GM13976 (cell line): Measurements from ENCODE around the gene VRK1.

Source experiments
- DNase-seq: peaks from one replicate; pipeline ENCODE4 v3.0.0; 2012; ENCODE audit warnings: low spot score
- in situ Hi-C: fragments of 300-500 bp; cut with MboI; formaldehyde crosslinking; loops from one replicate; pipeline ENCODE4 v1.12.0; 2022; ENCODE audit warnings: low sequenced_read_pairs, mixed read lengths, inconsistent platforms; ENCODE audit not compliant: unreplicated experiment
- TF ChIP-seq, protein P1 (sequence below): IDR thresholded peaks from 2 replicates; pipeline ENCODE4 v1.5.1; 2012; ENCODE audit warnings: borderline replicate concordance, mild to moderate bottlenecking; ENCODE audit not compliant: insufficient read depth; ENCODE audit errors: extremely low read depth, missing control alignments, control extremely low read depth

Gene VRK1

DNA sequence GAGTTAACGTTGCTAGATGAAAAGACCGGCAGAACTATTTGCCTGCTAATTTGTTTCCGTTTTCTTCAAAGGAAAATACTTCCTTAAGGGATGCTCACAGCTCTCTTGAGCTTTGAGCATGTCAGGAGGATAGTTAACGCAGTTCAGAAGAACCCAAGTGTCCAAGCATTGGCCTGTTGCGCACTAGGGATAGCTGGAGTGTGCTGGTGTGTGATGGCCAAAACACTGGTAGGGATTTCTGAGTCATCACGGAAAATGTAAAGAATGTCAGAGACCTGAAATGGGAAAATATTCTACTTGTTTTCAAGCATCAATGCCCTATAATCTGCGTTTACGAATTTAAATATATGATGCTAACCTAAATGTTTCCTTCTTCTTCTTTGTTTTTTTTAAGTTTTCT is 97.8 kb downstream of the VRK1 start:
- in situ Hi-C loops = no loop called here
- TF ChIP-seq, protein P1, sequence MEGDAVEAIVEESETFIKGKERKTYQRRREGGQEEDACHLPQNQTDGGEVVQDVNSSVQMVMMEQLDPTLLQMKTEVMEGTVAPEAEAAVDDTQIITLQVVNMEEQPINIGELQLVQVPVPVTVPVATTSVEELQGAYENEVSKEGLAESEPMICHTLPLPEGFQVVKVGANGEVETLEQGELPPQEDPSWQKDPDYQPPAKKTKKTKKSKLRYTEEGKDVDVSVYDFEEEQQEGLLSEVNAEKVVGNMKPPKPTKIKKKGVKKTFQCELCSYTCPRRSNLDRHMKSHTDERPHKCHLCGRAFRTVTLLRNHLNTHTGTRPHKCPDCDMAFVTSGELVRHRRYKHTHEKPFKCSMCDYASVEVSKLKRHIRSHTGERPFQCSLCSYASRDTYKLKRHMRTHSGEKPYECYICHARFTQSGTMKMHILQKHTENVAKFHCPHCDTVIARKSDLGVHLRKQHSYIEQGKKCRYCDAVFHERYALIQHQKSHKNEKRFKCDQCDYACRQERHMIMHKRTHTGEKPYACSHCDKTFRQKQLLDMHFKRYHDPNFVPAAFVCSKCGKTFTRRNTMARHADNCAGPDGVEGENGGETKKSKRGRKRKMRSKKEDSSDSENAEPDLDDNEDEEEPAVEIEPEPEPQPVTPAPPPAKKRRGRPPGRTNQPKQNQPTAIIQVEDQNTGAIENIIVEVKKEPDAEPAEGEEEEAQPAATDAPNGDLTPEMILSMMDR = no peak
- DNase-seq = no peak

DNA sequence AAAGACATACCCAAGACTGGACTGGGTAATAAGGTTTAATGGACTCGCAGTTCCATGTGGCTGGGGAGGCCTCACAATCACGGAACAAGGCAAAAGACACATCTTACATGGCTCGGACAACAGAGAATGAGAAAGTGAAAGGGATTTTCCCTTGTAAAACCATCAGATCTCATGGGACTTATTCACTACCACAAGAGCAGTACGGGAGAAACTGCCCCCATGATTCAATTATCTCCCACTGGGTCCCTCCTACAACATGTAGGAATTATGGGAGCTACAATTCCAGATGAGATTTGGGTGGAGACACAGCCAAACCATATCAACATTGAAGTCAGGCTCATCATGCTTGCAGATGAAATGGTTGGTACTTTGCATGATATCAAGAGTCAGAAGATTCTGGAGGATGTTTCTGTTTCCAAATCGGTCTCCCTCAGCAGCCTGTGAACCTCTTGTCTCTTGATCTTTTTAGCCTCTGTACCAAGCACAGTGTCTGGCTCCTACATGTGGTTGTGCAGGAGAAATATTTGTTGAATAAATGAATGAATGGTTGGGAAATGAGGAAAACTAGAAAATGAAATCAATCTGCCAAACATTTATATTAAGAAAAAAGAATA is 98.6 kb downstream of the VRK1 start:
- in situ Hi-C loops = no loop called here
- peak; percentile 41 for DNase-seq
- TF ChIP-seq, protein P1 = no peak

DNA sequence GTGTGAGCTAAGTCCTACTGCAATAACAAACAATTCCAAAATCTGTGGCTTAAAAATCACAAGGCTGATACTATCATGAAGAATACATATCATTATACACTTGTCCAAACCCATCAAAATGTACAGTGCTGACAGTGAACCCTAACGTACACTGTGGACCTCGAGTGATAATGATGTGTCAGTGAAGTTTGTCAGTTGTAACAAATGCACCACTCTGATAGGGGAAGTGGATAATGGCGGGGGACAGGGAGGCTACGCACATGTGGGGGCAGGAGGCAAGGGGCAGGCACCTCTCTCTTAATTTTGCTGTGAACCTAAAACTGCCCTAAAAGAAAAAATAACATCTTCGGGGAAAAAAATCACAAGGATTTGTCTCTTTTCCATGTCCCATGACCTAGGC is 100.0 kb downstream of the VRK1 start:
- DNase-seq = no peak
- TF ChIP-seq, protein P1 = no peak
- in situ Hi-C loops = no loop called here

DNA sequence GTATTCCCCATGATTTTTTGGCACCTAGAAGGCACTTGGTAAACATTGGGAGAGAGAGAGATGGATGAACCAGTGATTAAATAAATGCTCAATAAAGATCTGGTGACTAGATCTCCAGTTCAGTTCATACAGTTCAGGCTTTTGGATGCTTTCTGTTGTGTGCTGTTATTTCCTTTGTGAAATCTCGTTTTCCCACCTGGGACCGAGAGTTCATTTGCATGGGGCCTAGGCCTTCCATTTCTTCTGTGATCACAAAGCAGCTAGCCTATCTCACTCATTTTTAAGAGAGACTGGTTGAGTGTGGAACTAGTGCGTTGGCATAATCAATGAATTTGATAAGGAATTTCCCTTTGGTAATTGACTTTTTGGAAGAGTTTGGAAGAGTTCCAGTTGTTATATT is 104.0 kb downstream of the VRK1 start:
- TF ChIP-seq, protein P1 = no peak
- in situ Hi-C loops = no loop called here

DNA sequence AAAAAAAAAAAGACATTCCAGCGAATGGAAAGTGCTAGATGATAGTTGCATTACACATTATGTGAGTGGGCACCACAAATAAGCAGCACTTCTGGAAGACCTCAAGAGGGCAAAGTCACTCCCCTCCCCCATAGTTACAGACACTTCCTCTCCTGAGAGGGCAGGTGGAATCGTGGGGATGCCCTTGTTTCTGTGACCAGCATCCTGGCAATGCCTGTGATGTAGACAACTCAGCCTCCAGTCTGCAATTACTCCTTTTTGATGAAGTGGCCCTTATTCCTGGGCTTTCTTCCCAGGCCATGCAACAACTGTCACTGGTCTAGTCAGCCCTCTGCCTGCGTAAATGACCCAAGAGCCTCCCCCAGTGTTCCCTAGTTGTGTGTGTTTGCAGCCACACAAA is 104.8 kb downstream of the VRK1 start:
- DNase-seq = no peak
- in situ Hi-C loops = no loop called here
- TF ChIP-seq, protein P1 = no peak

More for the DNA sequence above, 104.0 kb downstream of the VRK1 start:
- DNase-seq = peak; percentile 60

DNA sequence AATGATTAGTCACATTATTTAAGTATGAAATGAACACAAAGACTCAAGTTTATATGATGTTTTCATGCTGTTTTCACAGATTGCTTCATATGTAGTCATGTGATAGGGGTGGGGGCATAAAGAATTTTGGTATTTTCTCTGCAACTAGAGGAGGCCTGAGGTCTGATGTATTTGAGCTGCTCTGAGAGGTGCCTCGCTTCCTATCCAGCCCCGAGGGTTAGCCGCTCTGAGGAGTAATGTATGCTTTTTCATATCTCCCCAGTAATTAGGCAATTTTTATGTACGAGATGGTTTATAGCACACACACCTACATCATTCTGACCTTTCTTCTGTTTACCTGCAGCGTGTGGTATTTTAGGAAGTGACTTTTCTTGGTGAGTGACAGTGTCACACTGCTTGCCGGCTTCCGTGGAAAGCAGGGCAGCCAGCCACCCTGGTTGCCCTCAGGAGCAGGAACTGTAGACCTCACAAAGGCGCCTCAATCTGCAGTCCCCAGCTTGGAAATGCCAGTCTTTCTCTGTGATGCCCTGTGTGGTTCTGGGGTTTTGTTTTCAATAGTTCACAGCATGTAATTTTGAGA is 106.4 kb downstream of the VRK1 start:
- in situ Hi-C loops = no loop called here
- TF ChIP-seq, protein P1 = no peak
- no peak for DNase-seq
